Fibroblast of mammary gland (primary cell): Measurements from ENCODE around the gene CORO7.

Experiments used
- DNase-seq: peaks from one replicate; pipeline ENCODE4 v3.0.0-alpha.2; 2010; ENCODE audit warnings: low read depth
- H3K4me3 ChIP-seq: 2 replicates; pipeline ENCODE4 v1.5.1; 2011; ENCODE audit warnings: low read depth, mild to moderate bottlenecking, low read length, moderate library complexity; ENCODE audit not compliant: control insufficient read depth
- TF ChIP-seq, protein P1 (sequence below): conservative IDR thresholded peaks from 2 replicates; pipeline ENCODE4 v1.5.1; 2011; ENCODE audit warnings: low read depth, low read length, inconsistent platforms; ENCODE audit not compliant: control insufficient read depth, insufficient read depth

The CORO7 gene

GRCh38 chr16:4323845-4324488, 92.4 kb downstream of the CORO7 start:
- TF ChIP-seq, protein P1, sequence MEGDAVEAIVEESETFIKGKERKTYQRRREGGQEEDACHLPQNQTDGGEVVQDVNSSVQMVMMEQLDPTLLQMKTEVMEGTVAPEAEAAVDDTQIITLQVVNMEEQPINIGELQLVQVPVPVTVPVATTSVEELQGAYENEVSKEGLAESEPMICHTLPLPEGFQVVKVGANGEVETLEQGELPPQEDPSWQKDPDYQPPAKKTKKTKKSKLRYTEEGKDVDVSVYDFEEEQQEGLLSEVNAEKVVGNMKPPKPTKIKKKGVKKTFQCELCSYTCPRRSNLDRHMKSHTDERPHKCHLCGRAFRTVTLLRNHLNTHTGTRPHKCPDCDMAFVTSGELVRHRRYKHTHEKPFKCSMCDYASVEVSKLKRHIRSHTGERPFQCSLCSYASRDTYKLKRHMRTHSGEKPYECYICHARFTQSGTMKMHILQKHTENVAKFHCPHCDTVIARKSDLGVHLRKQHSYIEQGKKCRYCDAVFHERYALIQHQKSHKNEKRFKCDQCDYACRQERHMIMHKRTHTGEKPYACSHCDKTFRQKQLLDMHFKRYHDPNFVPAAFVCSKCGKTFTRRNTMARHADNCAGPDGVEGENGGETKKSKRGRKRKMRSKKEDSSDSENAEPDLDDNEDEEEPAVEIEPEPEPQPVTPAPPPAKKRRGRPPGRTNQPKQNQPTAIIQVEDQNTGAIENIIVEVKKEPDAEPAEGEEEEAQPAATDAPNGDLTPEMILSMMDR = no peak
- H3K4me3 ChIP-seq = no peak overlapping the region
- peak; percentile 59 for DNase-seq

DNA sequence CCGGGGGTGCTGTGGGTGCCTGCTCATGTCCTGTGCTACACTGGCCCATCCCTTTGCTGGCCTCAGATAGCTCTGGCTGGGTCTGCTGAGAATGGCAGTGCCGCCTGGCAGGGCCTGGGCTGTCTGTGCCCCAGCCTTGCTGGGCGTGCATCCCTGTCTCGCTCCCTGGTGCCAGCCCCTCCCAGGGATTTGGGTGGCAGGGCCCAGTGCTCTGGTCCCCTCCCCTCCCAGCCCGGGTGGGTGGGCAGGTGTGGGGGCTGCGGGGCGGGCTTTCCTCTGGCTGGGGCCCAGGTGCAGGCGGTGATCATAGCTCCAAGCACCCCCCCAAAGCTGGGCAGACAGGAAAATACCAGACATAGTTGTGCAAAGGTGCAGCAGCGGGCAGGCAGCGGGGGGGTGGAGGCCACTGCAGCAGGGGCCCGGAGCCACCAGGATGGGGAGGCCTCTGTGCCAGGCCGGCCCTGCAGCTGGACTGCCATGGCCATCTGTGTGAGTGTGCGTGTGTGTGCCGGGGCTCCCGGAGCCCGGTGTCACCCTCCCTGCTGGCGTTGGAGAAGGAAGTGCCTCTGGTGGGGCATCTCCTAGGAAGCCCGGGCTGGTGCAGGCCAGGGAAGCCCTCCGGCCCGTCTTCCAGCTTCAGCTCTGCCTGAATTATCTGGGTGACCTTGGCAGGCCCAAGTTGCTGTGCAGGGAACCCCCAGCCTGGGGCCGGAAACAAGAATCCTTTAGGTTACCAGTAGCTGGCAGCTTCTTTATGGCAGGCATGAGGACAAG, 93.1 kb downstream of the CORO7 start:
- no peak overlapping the region for H3K4me3 ChIP-seq
- no peak for DNase-seq
- TF ChIP-seq, protein P1 = no peak

GRCh38 chr16:4322121-4323052, 94.0 kb downstream of the CORO7 start:
- TF ChIP-seq, protein P1 = no peak

DNA sequence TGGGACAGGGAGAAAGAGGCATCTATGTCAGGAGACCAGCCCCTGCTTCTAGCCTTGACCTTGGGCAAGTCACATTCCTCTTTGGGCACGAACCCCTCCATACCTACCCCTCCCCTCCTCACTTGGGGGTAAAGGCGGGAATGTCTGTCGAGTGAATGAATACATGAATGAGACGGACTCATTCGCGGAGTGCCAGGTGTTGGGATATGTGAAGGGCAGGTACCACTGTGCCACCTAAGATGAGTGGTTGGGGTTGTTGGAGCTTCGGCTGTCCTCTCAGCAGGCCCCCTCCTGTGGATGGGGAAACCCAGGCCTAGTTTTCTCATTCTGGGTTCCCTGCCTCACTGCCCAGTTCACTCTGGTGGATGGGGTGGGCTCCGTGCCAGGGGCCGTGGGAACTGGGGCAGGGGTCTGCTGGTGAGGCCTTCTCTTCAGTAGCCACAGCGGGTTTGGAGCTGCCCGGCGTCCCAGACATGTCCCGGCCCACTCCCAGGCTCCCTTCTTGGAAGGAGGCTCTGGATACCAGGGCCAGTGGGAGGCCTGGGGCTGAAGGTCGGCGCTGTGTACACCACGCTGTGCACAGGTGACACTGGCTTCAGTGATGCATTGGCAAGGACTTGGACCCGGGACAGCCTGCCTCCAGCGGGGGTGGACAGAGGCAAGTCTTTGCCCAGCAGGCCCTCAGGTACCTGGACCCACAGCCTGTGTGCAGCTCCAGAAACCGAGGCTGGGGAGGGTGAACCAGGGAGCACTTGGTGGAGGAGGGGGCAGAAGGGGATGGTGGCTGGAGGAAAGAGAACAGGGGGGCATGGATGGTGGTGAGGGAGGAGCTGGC, 94.9 kb downstream of the CORO7 start:
- no peak for DNase-seq

More at GRCh38 chr16:4322121-4323052, 94.0 kb downstream of the CORO7 start:
- DNase-seq = no peak
- no peak overlapping the region for H3K4me3 ChIP-seq

GRCh38 chr16:4320571-4321137, 95.7 kb downstream of the CORO7 start:
- no peak overlapping the region for H3K4me3 ChIP-seq
- DNase-seq = no peak
- TF ChIP-seq, protein P1 = no peak

More for the DNA sequence above, 94.9 kb downstream of the CORO7 start:
- no peak overlapping the region for H3K4me3 ChIP-seq
- TF ChIP-seq, protein P1 = no peak
